Esophagus squamous epithelium (tissue), 4 donors: ENCODE data around the gene NEUROD2.

ENCODE experiments used
- POLR2A ChIP-seq, 4 donors: fragments of 450-650 bp; IDR thresholded peaks; one replicate each; pipeline ENCODE4 v1.6.1; 2017; ENCODE audit warnings: antibody characterized with exemption in 4 of 4, mild to moderate bottlenecking in 4 of 4, moderate library complexity in 3 of 4
- TF ChIP-seq, protein P1 (sequence below), 6 experiments: fragments of 450-650 bp in 4 of 6; fragments of 200-600 bp in 2 of 6; sonication (generic) in 2 of 6; IDR thresholded peaks; one replicate each; pipeline ENCODE4 v1.5.1; 2016 to 2019; ENCODE audit warnings: antibody characterized with exemption in 6 of 6, mild to moderate bottlenecking in 4 of 6, moderate library complexity in 4 of 6

DNA sequence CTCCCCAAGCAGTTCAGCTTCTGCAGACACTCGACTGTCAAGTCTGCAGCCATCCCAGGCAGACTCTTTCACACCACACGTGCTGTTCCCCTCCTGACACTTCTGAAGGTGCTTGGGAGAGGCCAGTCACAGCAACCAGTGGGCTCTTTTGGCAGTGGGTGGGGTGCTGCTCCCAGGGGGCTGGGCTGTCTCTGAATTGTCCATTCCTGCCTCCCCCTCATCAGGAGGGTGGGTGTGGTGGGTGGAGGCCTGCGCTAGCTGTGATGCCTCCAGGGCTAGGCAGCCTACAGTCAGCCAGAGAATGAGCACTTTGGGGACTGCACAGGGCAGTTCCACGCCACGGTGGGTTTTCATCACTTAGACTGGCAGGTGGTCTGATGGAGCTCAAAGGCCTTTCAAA is 39.5 kb upstream of the NEUROD2 start:
- TF ChIP-seq, protein P1, sequence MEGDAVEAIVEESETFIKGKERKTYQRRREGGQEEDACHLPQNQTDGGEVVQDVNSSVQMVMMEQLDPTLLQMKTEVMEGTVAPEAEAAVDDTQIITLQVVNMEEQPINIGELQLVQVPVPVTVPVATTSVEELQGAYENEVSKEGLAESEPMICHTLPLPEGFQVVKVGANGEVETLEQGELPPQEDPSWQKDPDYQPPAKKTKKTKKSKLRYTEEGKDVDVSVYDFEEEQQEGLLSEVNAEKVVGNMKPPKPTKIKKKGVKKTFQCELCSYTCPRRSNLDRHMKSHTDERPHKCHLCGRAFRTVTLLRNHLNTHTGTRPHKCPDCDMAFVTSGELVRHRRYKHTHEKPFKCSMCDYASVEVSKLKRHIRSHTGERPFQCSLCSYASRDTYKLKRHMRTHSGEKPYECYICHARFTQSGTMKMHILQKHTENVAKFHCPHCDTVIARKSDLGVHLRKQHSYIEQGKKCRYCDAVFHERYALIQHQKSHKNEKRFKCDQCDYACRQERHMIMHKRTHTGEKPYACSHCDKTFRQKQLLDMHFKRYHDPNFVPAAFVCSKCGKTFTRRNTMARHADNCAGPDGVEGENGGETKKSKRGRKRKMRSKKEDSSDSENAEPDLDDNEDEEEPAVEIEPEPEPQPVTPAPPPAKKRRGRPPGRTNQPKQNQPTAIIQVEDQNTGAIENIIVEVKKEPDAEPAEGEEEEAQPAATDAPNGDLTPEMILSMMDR (IDR thresholded peaks at IDR 0.05): no peak
- TF ChIP-seq POLR2A (IDR thresholded peaks at IDR 0.05): no peak
